Kidney capillary endothelial cell (primary cell): ENCODE results near the gene ZBTB4.

Source experiments
- DNase-seq: peaks from one replicate; pipeline ENCODE4 v3.0.0-alpha.2; 2018; ENCODE audit warnings: low spot score

ZBTB4 gene, protein sequence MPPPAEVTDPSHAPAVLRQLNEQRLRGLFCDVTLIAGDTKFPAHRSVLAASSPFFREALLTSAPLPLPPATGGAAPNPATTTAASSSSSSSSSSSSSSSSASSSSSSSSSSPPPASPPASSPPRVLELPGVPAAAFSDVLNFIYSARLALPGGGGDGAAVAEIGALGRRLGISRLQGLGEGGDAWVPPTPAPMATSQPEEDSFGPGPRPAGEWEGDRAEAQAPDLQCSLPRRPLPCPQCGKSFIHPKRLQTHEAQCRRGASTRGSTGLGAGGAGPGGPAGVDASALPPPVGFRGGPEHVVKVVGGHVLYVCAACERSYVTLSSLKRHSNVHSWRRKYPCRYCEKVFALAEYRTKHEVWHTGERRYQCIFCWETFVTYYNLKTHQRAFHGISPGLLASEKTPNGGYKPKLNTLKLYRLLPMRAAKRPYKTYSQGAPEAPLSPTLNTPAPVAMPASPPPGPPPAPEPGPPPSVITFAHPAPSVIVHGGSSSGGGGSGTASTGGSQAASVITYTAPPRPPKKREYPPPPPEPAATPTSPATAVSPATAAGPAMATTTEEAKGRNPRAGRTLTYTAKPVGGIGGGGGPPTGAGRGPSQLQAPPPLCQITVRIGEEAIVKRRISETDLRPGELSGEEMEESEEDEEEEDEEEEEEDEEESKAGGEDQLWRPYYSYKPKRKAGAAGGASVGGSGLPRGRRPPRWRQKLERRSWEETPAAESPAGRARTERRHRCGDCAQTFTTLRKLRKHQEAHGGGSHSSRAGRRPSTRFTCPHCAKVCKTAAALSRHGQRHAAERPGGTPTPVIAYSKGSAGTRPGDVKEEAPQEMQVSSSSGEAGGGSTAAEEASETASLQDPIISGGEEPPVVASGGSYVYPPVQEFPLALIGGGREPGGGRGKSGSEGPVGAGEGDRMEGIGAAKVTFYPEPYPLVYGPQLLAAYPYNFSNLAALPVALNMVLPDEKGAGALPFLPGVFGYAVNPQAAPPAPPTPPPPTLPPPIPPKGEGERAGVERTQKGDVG

DNA sequence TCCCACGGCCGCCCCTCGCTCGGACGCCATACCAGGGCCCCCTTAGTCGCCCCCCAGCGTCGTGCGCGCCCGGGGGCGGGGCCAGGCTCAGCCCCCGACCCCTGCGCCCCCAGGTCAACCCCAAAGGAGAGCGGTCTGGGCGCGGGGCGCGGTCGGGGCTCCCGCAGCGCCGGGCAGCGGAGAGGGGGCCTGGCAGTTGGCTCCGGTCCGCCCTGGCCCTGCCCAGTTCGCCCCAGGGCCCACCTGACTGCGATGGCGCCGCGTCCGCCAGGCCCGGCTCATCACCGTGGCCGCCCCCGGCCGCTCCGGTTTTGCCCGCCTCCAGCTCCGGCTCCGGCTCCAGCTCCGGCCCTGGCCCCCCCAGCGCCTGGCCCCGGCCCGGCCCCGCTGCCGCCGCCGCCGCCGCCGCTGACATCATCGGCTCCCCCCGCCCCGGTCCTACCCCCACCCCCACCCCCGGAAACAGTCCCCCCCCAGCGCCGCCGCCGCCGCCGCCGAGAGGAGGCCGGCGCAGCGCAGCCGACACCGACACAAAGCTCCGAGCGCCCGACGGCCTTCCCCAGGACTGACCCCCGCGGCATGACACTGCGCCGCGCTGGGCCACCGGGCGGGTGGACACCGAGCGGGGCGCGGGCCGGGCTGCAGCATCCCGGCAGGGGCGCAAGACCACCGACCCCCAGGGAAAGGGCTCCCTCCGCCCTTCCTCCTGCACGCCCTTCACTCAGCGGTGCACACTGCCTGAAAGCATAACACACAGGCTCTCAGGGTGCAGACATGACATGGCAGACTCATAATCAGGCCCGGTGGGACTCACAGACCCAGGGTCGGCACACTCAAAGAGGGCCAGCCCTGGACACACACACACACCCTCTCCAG lies at the start of gene ZBTB4:
ZBTB4 (minus strand) TSS at position 419 of the 876 bp plus-strand sequence. CDS start 12,830 bp downstream, outside the sequence.
- no peak for DNase-seq

- DNase-seq: no peak
Observed at GRCh38 chr17:7528842-7529241, 49.4 kb upstream of the ZBTB4 start.

DNA sequence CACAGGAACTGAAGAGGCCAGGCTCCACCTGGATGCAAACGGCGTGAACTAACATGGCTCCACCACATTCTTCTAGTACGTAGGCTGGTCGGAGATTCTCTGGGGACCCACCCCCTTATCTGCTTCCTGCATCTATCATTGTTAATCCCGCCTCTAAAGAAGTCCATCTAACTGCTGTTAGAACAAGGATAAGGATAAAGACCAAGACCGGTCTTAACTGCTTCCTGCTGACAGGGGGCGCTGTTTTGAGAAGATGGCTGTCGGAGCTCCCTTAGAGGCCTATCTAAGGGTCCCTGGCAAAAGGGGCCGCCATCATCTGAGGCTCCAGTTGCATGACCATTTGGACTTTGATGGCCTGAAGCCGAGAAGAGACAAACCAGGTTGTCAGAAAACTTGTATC lies 43.6 kb upstream of the ZBTB4 start:
- DNase-seq: peak; percentile 17

DNA sequence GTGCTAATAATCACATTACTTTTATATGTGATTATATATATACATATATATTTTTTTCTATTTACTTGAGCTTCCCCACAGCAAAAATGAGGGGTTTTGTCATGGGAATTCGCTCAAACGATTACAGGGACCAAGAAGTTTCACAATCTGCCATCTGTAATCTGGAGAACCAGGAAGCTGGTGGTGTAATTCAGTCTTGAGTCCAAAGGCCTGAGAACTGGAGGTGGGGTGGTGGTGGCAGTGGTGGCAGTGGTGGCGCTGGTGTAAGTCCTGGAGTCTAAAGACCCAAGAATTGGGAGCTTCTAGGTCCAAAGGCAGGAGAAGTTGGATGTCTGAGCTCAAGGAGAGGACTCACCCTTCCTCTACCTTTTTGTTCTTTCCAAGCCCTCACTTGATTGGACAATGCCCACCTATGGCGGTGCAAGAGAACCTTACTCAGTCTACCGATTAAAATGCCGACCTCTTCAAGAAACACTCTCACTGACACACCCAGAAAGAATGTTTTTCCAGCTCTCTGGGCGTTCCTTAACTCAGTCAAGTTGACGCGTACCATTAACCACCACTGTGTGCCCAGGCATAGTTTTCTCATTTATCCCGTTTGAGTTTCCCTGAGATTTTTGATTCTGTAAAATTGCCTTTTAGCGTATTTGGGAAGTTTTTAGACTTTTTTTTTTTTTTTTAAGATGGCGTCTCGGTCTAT lies 36.6 kb upstream of the ZBTB4 start:
- no peak for DNase-seq

DNA sequence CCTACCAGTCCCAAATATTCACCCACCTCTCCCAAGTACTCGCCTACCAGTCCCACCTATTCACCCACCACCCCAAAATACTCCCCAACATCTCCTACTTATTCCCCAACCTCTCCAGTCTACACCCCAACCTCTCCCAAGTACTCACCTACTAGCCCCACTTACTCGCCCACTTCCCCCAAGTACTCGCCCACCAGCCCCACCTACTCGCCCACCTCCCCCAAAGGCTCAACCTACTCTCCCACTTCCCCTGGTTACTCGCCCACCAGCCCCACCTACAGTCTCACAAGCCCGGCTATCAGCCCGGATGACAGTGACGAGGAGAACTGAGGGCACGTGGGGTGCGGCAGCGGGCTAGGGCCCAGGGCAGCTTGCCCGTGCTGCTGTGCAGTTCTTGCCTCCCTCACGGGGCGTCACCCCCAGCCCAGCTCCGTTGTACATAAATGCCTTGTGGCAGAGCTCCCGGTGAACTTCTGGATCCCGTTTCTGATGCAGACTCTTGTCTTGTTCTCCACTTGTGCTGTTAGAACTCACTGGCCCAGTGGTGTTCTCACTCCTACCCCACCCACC lies 34.5 kb upstream of the ZBTB4 start:
- no peak for DNase-seq

DNA sequence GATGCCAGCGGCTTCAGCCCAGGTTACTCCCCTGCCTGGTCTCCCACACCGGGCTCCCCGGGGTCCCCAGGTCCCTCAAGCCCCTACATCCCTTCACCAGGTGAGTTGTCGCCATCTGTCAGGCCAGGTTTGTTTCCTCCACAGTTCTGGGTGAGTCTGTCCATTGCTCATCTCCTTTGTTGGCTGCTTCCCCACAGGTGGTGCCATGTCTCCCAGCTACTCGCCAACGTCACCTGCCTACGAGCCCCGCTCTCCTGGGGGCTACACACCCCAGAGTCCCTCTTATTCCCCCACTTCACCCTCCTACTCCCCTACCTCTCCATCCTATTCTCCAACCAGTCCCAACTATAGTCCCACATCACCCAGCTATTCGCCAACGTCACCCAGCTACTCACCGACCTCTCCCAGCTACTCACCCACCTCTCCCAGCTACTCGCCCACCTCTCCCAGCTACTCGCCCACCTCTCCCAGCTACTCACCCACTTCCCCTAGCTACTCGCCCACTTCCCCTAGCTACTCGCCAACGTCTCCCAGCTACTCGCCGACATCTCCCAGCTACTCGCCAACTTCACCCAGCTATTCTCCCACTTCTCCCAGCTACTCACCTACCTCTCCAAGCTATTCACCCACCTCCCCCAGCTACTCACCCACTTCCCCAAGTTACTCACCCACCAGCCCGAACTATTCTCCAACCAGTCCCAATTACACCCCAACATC lies 33.6 kb upstream of the ZBTB4 start:
- DNase-seq: no peak

DNA sequence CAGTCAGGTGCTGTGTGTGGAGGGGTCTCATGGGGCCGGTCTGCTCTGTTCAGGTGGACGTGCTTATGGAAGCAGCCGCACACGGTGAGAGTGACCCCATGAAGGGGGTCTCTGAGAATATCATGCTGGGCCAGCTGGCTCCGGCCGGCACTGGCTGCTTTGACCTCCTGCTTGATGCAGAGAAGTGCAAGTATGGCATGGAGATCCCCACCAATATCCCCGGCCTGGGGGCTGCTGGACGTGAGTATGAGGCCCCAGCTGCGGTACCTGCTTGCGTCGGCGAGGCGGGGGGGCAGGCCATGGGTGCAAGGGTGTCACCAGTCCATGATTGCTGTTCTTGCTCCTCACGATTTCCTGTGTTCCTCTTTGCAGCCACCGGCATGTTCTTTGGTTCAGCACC lies 32.7 kb upstream of the ZBTB4 start:
- no peak for DNase-seq

- DNase-seq: no peak
Observed at GRCh38 chr17:7511108-7511507, 31.7 kb upstream of the ZBTB4 start.

DNA sequence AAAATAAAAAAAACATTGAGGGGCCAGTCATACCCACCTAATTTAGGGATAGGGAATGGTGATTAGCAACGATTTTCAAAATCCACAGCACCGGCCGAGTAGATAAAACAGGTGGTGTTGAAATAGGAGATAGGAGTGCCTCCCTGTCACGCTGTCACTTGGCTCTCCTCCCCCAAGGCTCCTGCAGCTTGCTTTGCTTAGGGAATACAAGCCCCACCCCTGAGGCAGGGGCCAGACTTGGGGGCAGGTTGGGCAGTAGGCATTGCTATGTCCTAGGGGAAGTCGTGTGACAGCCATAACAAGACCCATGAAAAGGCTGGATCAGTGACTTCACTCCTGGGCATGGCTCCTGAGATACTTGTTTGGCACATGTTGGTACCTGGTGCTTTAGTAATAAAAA lies 30.5 kb upstream of the ZBTB4 start:
- no peak for DNase-seq

GRCh38 chr17:7508846-7509245 lies 29.4 kb upstream of the ZBTB4 start:
- DNase-seq: no peak

- DNase-seq: no peak
Observed at GRCh38 chr17:7508145-7508544, 28.7 kb upstream of the ZBTB4 start.

DNA sequence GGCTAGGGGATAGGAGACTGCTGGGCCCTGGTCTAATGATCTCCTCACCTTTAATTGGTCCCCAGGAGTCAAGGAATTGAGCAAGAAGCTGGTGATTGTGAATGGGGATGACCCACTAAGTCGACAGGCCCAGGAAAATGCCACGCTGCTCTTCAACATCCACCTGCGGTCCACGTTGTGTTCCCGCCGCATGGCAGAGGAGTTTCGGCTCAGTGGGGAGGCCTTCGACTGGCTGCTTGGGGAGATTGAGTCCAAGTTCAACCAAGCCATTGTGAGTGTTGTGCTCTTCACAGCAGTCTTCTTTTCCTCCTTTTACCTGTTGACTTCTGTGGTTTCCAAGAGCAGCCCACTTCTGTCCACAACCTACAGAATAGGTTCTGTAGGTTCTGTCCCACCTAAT lies 24.1 kb upstream of the ZBTB4 start:
- no peak for DNase-seq

- DNase-seq: no peak
Observed at GRCh38 chr17:7502987-7503386, 23.6 kb upstream of the ZBTB4 start.

GRCh38 chr17:7502171-7502847 lies 22.9 kb upstream of the ZBTB4 start:
- DNase-seq: no peak

DNA sequence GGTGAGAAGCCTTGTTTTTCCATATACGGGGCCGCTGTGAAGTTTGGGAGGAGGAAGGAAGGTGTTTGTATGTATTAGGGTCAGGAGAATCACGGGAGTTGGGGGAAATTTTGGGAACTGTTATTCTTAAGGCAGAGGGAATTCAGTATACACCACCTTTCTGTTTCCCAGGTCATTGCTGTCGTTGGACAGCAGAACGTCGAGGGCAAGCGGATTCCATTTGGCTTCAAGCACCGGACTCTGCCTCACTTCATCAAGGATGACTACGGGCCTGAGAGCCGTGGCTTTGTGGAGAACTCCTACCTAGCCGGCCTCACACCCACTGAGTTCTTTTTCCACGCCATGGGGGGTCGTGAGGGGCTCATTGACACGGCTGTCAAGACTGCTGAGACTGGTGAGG lies 22.3 kb upstream of the ZBTB4 start:
- DNase-seq: no peak

DNA sequence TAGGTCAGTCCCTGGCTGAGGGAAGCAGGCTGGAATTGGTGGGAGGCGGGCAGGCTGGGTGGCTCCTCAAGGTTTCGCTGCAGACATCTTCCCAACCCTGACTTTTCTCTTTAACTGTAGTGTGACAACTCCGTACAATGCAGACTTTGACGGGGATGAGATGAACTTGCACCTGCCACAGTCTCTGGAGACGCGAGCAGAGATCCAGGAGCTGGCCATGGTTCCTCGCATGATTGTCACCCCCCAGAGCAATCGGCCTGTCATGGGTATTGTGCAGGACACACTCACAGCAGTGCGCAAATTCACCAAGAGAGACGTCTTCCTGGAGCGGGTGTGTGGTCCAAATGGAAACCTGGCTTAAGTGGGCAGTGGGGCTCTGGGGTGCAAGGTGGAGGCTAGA lies 19.7 kb upstream of the ZBTB4 start:
- no peak for DNase-seq

DNA sequence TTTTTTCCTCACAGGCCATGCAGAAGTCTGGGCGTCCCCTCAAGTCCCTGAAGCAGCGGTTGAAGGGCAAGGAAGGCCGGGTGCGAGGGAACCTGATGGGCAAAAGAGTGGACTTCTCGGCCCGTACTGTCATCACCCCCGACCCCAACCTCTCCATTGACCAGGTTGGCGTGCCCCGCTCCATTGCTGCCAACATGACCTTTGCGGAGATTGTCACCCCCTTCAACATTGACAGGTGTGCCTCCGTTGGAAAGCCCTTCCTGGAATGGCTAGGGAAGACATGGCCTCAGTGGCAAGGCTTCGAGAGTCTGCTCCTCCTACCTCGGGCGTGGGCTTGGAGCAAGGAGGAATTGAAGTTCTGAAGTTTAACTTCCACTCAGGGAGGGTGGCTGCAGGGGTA lies 18.2 kb upstream of the ZBTB4 start:
- DNase-seq: no peak

DNA sequence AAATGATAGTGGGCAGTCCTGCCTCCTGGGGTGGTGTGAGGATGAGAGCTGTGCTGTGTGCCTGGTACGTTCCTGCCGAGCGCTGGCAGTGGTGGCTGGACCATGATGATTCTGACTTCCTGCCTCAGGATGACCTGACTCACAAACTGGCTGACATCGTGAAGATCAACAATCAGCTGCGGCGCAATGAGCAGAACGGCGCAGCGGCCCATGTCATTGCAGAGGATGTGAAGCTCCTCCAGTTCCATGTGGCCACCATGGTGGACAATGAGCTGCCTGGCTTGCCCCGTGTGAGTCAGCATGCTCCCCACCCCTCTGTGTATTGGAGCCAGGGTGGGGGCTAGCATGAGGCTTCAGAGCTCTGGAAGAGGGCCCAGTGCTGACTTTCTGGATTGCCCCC lies 17.8 kb upstream of the ZBTB4 start:
- peak; percentile 94 for DNase-seq

DNA sequence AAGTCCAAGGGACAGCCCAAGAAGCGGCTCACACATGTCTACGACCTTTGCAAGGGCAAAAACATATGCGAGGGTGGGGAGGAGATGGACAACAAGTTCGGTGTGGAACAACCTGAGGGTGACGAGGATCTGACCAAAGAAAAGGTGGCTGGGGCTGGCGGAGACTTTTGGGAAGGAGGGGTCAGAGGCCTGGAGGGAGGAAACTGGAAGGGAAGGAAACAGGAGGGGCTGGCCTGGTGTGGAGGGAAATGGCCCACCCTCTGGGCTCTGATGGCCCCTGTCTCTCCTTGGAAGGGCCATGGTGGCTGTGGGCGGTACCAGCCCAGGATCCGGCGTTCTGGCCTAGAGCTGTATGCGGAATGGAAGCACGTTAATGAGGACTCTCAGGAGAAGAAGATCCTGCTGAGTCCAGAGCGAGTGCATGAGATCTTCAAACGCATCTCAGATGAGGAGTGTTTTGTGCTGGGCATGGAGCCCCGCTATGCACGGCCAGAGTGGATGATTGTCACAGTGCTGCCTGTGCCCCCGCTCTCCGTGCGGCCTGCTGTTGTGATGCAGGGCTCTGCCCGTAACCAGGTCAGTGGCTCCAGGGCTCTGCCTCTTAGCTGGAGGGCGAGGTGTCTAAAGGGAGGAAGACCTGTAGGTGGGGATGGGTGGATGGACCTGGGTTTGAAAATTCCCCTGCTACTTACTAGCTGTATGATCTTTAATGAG lies 17.2 kb upstream of the ZBTB4 start:
- no peak for DNase-seq
